Right kidney (tissue), 1 donor: ENCODE measurements around the gene SND1.

Source experiments
- DNase-seq: peaks from one replicate; pipeline ENCODE4 v3.0.0-alpha.2; 2016

Gene SND1

GRCh38 chr7:128025819-128026218 is 373.8 kb downstream of the SND1 start:
- DNase-seq: no peak

GRCh38 chr7:128026551-128026950 is 374.6 kb downstream of the SND1 start:
- DNase-seq: no peak

DNA sequence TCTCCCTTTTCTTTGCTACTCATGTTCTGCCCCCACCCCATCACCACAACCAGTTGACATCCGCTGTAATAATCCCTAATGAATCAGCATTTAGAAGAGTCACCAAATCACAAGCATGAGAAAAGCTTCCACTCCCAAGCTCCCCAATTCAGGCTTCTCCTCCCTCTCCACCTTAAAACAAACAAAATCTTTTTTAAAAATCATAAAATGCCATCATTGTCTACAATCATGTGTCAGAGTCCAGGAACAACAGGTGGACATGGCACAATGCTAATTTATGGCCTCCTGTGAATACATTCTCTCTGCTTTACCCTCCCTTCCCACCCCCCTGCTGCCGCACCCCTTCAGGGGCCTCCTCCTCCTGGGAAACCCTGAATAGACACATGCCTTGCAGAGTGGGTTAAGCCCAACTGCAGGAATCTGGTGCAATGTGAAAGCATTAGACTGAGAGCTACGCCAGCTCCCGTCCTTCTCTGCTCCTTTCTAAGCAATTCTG is 375.5 kb downstream of the SND1 start:
- no peak for DNase-seq

GRCh38 chr7:128029405-128029995 is 377.5 kb downstream of the SND1 start:
- no peak for DNase-seq

DNA sequence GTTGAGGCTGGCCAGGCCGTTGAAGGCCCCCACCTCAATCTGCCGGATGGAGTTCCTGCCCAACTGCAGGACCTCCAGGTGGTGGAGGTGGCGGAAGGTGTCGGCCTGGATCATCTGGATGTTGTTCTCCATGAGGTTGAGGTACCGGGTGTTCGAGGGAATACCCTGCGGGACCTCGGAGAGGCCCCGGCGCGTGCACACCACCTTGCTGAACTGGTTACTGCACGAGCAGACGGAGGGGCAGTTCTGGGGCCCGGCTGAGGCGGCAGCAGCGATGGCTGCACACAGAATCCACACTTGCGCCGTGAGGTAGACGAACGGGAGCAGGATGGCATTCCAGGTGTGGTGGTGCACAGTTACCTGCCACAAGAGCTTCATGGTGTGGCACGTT is 378.3 kb downstream of the SND1 start:
- DNase-seq: no peak

- DNase-seq: peak; percentile 90
Observed at GRCh38 chr7:128030654-128031611, 378.9 kb downstream of the SND1 start, which contains the start of gene LRRC4. TSS of gene LRRC4 (minus strand) at chr7:128031437. CDS start at chr7:128030640, 797 bp downstream.

DNA sequence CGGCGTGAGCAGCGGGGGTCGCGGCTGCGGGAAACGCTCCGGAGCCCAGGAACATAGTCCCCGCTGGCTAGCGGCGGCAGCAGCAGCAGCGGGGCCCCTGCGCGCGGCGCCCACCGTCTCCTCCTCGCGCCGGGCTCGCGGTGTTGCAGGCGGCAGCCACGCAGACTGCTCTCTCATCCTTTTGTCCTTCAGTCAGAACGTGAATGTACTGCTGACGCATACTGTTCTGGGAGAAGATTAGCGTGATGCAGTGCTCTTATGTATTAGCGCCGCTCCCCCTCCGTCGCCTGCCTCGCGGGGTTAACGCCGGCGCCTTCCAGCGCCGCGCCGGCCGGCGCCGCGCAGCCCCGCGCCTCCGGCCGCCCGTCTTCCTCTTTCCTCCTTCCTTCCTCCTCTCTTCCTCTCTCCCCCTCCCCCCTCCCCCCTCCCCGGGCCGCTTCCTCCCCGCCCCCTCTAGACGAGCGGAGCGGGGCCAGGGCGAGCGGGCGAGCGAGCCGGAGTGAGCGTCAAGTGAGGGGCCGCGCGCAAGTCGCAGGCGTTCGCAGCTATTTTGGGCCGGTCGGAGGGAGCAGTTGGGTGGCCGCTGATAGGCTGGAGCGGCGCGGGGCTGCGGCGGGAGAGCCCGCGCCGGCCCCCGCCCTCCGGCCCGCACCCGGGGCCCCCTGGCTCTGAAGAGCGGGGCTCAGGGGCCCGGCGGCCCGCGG is 380.1 kb downstream of the SND1 start:
- DNase-seq: peak; percentile 83

- DNase-seq: peak; percentile 63
Observed at GRCh38 chr7:128032605-128033235, 380.7 kb downstream of the SND1 start.

- no peak for DNase-seq
Observed at GRCh38 chr7:128033246-128033645, 381.3 kb downstream of the SND1 start.

DNA sequence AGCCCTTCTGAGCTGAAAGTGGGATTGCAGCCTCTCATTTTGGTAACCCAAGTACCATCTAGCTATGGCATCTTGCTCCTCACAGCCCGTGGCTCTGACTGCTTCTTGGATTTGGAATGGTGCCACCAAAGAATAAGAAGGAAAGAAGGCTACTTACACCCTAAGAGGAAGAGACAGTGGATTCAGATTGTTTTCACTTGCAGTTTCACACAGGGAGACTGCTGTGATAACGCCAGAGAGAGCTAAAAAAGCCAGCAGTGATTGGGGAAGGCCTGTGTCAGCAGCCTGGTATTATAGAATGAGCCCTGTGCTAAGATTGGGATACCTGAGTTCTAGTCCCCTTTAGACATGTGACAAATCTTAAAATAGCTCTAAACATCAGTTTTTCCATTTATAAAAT is 382.8 kb downstream of the SND1 start:
- no peak for DNase-seq

GRCh38 chr7:128035712-128036111 is 383.7 kb downstream of the SND1 start:
- no peak for DNase-seq

- DNase-seq: no peak
Observed at GRCh38 chr7:128036226-128036940, 384.4 kb downstream of the SND1 start.

DNA sequence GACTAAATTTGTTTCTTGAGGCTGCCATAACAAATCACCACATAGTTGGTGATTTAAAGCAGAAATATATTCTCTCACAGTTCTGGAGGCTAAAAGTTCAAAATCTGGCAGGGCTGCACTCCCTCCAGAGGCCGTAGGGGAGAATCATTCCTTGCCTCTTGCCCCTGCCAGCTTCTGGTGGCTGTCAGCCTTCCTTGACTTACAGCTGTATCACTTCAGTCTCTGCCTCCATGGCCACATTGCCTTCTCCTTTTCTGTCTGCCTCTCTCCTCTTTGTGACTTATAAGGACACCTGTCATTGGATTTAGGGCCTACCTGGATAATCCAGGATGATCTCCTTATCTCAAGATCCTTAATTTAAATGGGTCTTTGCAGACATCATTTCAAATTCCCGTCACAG is 385.1 kb downstream of the SND1 start:
- DNase-seq: no peak

- no peak for DNase-seq
Observed at GRCh38 chr7:128037880-128038619, 386.1 kb downstream of the SND1 start.

- DNase-seq: no peak
Observed at GRCh38 chr7:128039544-128039953, 387.6 kb downstream of the SND1 start.

- DNase-seq: no peak
Observed at GRCh38 chr7:128040205-128040604, 388.2 kb downstream of the SND1 start.

DNA sequence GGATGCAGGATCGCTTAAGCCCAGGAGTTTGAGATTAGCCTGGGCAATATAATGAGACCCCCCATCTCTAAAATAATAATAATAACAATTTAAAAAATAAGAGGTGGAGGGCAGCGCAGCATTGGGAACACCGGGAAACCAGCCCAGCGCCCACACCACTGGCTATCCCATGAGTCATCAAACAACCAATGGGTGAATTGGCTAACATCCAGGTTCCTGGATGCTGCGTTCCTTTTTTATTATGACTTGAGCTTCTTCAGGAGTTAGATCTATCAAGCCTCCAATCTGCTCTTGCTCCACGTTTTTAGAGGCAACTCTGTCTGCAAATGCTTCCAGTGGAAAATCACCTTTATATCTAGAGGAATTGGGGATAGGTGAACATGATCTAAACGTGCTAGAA is 389.2 kb downstream of the SND1 start:
- DNase-seq: no peak

DNA sequence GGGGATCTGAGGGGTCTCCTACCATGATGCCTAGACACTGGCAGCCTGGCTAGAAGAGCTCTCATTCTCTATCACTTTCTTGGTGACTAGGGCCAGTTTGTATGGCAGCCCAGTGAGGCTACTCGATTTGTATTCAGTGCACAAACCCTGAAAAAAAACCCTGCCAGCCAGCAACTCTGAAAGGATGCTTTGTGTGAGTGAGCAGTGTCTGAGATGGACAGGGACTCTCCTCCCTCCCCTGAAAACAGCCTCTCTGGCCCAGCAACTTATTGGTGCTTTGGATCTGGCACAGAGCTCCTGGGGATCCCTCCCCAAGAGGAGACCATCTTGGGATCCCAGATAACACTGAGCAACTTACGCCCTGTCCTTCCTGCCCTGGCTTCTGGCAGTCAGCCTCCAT is 390.0 kb downstream of the SND1 start:
- no peak for DNase-seq

DNA sequence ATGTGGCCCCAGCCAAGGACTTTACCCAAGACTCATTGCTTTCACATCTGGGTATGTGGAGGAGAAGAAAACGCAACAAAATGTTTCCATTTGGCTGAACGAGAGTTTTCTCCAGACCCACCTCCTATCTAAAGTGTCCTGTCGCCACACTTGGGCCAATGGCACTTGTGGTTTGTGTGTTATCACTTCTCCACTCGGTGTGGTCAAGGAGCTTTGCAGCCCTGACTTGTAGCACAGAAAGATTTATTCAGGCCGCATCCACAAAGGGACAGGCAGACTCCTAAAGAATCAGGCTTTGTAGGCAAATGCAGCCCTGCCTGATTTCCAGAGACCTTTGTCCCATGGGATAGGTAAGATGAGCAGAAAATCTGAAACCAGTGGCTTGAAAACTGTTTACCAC is 392.1 kb downstream of the SND1 start:
- DNase-seq: no peak

DNA sequence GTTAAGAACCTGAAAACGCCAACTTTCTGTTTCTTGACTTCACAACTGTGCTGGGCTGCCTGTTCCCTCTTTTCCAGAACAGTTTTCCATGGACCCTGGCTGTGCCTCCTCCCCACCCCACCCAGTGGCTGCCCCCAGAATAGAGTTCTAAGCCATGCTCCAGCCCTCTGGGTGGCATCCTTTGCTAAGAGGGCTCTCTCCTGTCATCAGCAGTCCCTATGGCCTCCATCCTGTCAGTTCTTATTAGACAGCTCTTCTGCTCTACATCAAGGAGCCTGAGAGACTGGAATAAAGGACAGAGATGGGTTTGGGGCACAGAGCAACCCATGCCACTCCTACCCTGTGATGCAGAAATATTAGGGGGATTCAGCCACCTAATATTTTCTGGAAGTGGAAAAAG is 393.2 kb downstream of the SND1 start:
- no peak for DNase-seq

DNA sequence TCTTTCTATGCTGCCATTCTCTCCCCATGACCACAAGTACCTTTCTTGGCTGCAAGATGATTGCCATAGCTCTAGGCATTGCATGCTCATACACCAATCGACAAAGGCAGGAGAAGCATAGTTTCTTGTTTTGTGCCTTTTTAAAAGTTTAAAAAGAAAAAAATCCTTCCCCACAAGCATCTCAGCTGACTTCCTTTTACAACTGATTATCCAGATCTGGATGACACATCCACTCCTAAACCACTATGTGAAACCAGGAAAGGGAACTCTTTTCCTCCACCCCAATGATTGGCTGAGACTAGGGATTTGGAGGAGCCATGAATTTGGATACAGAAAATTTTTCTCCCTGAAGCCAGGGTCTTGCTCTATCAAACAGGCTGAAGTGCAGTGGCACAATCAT is 393.8 kb downstream of the SND1 start:
- no peak for DNase-seq
